Activated CD4-positive, alpha-beta T cell treated with anti-CD3 and anti-CD28 coated beads, Interleukin-2, amount 50 U/mL, for 4 hours (primary cell): ENCODE data around the gene RTF2.
A peak's percentile ranks its signal among the peaks of the same experiment; 100 is the strongest.

ENCODE experiments used
- DNase-seq, 2 experiments: peaks; one replicate each; pipeline ENCODE4 v3.0.0-alpha.2; 2020

Gene RTF2

GRCh38 chr20:56468316-56469076 is at the start of gene RTF2:
TSS of gene RTF2 (plus strand) at chr20:56468627. CDS start at chr20:56468698, 71 bp downstream.
- DNase-seq = peak; percentile 95 to 96

DNA sequence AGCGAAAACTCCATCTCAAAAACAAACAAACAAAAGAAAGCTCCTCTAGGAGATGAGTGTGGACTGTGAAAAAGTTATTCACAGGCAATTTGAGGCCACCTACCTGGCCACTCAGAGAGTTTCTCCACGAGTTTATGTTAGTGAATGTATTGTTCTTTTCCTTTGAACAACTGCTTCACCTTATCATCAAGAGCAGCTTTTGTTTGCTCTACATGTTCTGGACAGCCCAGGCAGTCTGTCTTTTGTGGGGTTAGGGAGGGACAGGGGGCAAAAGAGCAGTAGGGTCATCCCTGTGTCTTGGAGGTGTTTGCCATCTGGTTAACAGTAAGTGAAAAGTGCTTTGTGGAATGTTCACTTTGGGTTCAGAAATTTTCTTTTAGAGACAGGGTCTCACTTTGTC is 48.4 kb upstream of the RTF2 start:
- no peak for DNase-seq

GRCh38 chr20:56420940-56421688 is 47.3 kb upstream of the RTF2 start:
- DNase-seq = no peak

DNA sequence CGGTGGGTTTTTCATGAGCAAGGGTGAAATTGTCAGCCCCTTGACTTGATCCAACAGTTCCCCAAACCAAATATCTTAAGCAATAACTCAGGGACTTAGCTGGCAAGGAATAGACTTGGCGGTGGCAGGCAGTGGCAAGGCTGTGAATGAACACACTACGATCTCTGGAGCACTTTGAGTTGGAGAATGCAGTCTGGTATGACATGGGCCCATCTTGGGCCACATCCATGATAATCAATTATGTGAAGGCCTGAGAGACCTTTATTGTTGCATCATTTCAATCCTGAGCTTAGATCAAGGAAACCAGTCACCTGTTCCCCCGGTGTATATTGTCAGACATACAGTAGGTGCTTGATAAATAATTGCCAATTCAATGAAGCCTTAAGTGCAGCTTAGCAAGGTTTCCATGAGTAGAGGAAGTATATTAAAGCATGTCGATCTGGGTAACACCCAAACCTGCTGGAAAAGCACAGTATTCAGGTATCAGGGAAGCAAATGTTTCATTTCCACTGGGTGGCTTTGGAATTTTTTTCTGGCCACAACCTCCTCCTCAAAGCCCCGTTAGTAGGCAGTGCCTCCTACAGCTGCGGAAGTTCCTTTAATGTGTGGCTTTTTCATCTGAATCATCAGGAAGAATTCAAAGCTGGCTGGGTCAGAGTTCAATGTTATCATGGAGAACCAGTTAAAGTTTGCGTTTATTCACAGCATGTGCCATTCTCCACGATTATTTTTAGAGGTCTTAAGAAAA is 46.2 kb upstream of the RTF2 start:
- no peak for DNase-seq

DNA sequence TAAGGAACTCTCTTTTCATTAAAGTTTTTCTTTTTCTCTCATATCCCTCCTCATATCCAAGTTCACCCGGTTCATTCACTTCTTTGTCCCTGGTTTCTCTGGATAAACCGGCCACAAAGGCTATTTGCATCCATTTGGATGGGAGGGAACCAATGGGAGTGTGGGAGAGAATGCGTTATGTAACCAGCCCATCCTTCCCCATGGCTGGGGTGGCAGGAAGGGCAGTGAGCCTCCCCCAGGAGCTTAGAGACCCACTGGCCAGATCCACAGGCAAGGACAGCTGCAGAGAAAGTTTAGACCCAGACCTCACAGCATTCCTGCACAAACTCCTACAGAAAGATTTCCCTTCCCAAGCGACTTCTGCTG is 45.6 kb upstream of the RTF2 start:
- no peak for DNase-seq

DNA sequence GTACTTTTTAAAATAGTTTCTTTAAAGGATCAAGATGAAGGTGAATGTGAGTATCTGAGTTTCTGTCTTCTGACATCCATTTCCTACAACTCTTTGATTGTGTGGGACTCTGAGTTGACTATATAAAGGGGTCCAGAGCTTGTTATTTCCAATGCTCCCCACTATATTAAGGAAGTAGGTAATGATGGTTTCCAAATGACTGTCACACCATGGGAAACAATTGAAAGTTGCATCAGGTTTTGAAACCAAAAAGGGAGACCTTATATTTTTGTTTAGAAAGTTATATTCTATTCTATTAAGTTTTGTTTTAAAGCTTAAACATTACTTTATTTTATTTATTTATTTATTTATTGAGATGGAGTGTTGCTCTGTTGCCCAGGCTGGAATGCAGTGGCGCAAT is 45.2 kb upstream of the RTF2 start:
- no peak for DNase-seq

DNA sequence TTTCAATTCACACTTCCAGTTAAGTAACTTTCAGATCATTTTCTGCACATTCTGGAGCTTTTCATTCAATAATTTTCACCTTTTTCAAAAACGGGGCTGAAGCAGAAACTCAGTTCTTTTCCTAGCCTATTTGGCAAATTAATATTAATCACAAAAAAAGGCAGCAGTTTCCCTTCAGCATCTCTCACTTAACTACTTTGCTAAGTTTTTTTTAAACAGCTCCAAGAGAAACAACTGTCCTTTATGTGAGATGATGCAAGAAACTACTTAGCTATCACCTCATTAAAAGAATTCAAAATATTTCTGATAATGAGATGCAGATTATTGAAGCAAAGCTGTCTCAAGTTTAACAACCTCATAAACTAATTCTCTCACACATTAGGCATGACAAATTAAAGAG is 44.5 kb upstream of the RTF2 start:
- DNase-seq = no peak

DNA sequence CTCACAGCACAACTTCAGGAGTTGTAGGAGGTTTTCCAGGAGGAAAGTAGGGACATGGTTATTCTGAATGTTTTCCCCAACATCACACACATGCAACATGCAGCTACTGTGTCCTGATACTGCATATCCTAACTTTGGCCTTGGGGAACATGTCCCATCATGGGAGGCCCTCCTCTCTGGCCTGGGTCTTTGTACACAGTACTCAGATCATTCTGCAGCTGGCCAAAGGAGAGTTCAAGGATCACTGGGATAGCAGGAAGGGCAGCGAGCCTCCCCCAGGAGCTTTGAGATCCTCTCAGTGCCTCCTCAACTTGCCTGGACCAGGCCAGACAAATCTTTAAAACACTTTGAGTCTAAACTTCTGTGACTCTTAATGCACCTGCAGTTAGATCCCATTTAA is 43.5 kb upstream of the RTF2 start:
- DNase-seq = no peak

- DNase-seq = no peak
These were observed 42.4 kb upstream of the RTF2 start for GRCh38 chr20:56426026-56426425.

GRCh38 chr20:56426926-56427325 is 41.5 kb upstream of the RTF2 start:
- DNase-seq = no peak

- DNase-seq = no peak
These were observed 40.6 kb upstream of the RTF2 start for GRCh38 chr20:56427797-56428196.

DNA sequence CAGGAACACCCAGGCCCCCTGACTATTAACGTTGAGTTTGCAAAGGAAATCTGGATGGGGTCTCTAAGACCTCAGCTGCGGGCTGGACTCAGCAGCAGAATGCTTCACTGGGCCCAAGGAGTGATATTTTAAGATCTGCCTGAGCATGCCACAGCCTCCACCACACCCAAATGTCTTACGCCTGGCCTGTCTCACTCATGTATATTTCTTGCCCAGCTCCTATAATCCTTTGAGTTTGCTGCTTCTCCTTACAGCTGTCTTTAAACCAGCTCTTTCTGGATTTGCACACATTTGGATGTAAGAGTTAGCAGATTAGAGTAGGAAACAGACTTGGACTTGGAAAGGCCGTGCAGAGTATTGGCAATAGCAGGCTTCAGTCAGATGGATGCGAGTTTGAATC is 40.0 kb upstream of the RTF2 start:
- DNase-seq = no peak

- no peak for DNase-seq
These were observed 39.5 kb upstream of the RTF2 start for GRCh38 chr20:56428881-56429280.

DNA sequence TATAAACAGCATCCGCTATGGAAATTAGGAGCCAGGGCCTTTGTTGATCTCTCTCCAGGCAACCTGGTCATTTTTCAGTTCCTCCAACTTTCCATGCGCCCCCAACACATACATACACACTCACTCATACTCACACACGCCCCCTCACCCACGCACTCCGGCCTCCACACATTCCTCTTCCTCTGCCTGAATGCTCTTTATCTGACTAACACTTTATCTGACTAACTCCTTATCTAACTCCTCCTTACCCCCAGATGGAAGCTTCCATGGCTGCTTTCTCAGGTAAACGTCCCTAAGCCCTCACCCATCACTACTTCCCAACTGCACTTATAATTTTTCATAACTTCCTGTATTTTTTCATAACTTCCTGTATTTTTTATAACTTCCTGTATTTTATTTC is 38.9 kb upstream of the RTF2 start:
- peak; percentile 62 to 70 for DNase-seq

DNA sequence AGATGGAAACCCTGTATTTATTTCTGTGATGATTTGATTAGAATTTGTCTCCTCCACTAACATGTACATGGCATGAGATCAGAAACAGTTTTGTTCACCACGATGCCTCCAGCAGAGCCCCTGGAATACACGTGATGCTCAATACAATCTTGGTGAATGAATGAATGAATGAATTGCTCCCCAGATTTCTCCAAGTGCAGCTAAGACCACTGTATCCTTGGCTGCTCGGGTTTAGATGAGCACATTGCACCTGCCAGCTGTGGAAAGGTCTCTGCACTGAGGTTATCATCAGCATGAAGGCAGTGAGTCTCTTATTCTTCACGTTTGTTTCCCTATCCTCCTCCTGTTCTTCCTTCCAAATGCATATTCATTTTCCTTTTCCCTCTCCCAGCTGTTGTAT is 38.5 kb upstream of the RTF2 start:
- no peak for DNase-seq

DNA sequence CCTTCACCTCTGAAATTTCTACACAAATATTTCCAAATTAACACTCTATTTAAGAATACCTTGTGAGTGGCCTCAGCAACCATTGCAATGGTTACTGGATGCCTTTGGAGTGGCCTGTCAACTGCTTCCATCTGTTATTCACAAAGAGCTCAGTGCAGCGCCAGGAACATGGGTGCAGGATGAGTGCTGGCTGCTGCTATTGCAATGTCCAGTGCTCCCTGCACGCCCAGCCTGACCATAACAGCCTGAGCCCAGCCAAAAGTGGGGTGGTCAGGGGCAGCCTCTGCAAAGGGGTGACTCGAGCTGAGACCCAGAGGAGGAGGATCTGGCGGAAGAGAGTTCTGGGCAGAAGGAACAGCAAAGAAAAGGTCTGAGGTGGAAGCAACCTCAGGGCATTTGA is 38.0 kb upstream of the RTF2 start:
- DNase-seq = no peak

- DNase-seq = no peak
These were observed 37.5 kb upstream of the RTF2 start for GRCh38 chr20:56430957-56431356.

DNA sequence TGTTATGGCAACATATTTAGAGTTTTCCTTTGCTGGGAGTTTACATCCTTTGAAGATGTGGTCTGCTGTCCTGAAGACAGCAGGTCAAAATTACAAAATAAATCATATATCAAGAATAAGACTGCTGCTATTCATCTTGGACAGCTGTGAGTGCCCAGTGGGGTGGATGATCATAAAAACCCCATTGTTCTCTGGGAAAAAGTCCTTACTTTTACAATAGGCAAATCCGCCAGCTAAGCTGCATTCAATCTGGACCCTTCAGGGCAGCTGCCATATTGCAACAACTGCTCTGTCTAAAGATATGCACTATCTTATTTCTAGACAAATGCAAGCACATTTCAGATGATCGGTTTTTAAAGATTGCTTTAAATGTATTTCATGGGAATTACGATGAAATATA is 37.0 kb upstream of the RTF2 start:
- DNase-seq = no peak

DNA sequence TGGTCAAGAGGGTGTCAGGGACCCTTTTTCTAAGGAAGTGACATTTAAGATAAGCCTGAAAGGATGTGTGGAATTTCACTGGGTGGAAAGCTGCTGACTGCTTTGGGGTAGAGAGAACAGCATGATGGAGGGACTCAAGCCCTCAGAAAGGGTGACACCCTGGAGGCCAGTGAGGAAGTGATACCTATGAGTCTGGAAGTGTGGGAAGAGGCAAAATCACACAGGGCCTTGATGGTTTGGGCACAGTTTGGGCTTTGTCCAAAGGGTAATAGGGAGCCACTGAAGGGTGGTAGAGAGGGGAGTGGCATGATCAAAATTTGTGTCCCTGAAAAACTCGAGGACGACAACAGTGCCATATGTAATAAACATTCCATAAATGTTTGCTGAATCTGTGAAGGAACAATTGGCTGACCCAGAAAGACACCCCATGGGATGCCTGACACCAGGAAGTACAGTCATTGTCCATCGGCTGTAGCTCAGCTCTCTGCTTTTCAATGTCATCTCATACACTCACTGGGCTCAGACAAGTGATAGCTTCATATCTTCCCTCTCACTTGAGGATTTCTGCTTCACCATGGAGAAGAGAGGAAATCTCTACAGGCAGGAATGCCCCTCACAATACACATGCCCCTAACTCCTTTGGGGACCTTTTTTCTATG is 35.1 kb upstream of the RTF2 start:
- DNase-seq = no peak

- no peak for DNase-seq
These were observed 34.6 kb upstream of the RTF2 start for GRCh38 chr20:56433880-56434255.

- no peak for DNase-seq
These were observed 31.0 kb upstream of the RTF2 start for GRCh38 chr20:56437196-56437960.

DNA sequence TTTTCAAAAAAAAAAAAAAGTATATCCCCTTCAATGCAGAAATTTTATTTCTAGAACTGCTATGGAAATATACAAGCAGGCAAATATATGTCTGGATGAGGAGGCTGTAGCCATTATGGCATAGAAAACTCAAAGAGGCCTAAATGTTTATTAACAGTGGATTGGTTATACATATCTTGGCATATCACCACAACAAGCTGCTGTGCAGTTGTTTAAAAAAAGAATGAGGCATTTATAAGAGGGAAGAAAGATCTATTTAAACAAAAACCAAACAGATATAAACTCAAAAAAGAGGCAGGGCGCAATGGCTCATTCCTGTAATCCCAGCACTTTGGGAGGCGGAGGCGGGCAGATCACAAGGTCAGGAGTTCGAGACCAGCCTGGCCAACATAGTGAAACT is 30.1 kb upstream of the RTF2 start:
- DNase-seq = no peak
